Measurements from ENCODE around the gene ANKS1A.

- no peak for TF ChIP-seq HDAC2 (IDR thresholded peaks at IDR 0.05)
- TF ChIP-seq POLR2A (IDR thresholded peaks at IDR 0.05; ENCODE audit: low read length) = no peak
- TF ChIP-seq RFX5 (IDR thresholded peaks at IDR 0.05) = no peak
- TF ChIP-seq CHD2 (IDR thresholded peaks at IDR 0.05; ENCODE audit: low read length, partially characterized antibody) = no peak
- TF ChIP-seq, protein P1, sequence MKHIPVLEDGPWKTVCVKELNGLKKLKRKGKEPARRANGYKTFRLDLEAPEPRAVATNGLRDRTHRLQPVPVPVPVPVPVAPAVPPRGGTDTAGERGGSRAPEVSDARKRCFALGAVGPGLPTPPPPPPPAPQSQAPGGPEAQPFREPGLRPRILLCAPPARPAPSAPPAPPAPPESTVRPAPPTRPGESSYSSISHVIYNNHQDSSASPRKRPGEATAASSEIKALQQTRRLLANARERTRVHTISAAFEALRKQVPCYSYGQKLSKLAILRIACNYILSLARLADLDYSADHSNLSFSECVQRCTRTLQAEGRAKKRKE (CRISPR knock-in tag; IDR thresholded peaks at IDR 0.05; ENCODE audit: low read depth) = no peak
- no peak for TF ChIP-seq SMC3 (IDR thresholded peaks at IDR 0.05)
- no peak for TF ChIP-seq CTCF (IDR thresholded peaks at IDR 0.05)
- no peak for TF ChIP-seq BCL3 (IDR thresholded peaks at IDR 0.05)
Measured at GRCh38 chr6:35091346-35092083, 202.5 kb downstream of the ANKS1A start.

All from A549 (cell line).